ENCODE data around the gene AQP12A.
"Not testable (repeated sequence)": the region's sequence is repeated elsewhere in the genome, so short reads cannot be mapped to it uniquely, and the experiment has no call there.

The AQP12A gene, protein sequence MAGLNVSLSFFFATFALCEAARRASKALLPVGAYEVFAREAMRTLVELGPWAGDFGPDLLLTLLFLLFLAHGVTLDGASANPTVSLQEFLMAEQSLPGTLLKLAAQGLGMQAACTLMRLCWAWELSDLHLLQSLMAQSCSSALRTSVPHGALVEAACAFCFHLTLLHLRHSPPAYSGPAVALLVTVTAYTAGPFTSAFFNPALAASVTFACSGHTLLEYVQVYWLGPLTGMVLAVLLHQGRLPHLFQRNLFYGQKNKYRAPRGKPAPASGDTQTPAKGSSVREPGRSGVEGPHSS

DNA sequence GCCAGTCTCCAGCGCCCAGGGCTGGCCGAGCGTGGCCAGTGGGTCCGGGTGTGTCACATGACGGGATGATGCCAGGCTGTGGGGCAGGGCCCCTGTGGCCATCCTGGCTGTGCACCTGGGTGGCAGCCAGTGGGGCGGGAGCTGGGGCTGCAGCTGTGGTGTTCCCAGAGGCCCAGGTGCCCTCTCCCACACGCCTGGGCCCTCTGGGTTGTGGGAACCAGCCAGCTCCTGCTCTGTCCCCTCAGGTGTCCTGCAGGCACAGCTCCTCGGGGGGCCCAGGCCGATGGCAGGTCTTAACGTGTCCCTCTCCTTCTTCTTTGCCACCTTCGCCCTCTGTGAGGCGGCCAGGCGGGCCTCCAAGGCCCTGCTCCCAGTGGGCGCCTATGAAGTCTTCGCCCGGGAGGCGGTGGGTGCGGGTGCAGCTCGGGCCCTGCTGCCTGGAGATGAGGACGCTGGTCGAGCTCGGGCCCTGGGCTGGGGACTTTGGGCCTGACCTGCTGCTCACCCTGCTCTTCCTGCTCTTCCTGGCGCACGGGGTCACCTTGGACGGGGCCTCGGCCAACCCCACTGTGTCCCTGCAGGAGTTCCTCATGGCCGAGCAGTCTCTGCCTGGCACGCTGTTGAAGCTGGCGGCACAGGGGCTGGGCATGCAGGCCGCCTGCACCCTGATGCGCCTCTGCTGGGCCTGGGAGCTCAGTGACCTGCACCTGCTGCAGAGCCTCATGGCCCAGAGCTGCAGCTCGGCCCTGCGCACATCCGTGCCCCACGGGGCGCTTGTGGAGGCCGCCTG, at the start of gene AQP12A:
Gene AQP12A (plus strand): TSS at position 236 of the 790 bp plus-strand sequence. CDS start 48 bp downstream, at position 284.
- not testable (repeated sequence) for DNase-seq

- no peak for DNase-seq
These were observed 49.4 kb upstream of the AQP12A start for GRCh38 chr2:240642061-240642805.

GRCh38 chr2:240642806-240643092, 48.9 kb upstream of the AQP12A start:
- no peak for DNase-seq

DNA sequence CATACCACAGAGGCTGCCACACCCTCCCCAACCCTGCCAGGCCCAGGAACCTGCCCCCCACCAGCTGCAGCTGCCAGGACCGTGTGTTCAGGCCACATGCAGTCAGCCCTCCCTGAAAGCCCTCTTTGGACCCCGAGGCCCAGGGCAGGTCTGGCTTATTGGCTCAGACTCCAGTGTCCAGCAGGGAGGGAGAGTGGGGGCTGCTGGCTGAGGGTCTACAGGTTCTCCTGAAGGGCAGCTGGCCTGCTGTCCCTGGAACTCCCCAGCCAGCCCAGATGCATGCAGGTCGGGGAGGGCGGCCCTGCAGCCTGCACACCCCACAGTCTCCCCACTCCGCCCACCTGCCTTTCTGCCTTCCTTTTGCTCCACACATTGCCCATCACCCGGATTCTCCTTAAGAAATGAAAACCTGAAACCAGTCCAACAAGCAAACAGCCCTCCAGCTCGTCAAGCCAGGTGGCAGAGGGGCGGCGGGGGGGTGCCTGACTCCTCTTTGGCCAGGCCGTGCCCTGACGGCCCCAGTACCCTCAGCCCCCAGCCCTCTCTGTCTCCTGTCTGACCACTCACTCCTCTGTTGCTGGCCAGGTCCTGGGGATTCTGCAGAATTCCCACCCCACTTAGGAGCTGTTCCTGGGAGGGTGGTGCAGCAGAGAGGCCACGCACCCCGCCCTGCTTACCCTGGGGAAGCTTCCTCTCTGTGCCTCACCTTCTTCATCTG, 48.4 kb upstream of the AQP12A start:
- no peak for DNase-seq

- DNase-seq = no peak
These were observed 47.9 kb upstream of the AQP12A start for GRCh38 chr2:240643811-240644150.

GRCh38 chr2:240644171-240644651, 47.5 kb upstream of the AQP12A start:
- DNase-seq = no peak

DNA sequence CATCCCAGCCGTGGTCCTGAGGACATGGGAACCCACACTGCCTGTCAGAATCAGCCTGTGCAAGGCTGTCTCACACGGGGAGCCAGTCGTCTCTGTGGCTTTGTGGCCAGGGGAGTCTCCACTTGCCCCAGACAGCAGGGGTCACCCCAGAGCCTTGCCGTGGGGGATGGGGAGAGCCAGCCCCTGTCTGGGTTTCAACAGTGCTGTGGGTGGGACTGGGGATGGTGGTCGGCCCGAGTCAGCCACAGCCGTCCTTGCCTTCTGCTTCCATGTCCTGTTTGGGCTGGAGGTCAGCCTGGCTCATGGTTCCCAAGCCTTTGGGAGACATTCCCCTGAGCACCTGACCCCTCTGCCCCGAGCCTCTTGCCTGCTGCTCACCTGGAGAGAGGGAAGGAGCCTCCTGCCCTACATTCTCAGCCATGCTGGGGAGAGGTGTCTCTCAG, 46.8 kb upstream of the AQP12A start:
- DNase-seq = no peak

- no peak for DNase-seq
These were observed 46.3 kb upstream of the AQP12A start for GRCh38 chr2:240645346-240645745.

DNA sequence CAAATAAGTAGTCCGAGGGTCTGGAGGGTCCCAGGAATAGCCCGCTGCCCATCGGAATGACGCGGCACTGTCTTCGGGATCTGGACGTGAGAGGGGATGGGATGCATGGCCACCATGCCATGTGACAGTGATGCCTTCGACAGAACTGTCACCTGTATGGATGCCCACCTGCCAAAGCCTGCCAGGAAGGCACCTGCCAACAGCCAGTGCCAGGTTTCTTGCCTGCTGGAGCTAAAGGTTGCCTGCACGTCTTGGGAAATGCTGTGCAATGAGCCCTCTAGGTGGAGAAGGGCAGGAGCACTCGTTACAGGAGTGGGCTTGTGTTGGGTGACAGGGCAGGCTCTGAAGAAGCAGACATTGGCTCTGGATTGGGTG, 45.9 kb upstream of the AQP12A start:
- DNase-seq = no peak

- no peak for DNase-seq
These were observed 45.3 kb upstream of the AQP12A start for GRCh38 chr2:240646176-240646899.

- DNase-seq = no peak
These were observed 44.7 kb upstream of the AQP12A start for GRCh38 chr2:240646900-240647502.

- no peak for DNase-seq
These were observed 44.0 kb upstream of the AQP12A start for GRCh38 chr2:240647503-240648154.

DNA sequence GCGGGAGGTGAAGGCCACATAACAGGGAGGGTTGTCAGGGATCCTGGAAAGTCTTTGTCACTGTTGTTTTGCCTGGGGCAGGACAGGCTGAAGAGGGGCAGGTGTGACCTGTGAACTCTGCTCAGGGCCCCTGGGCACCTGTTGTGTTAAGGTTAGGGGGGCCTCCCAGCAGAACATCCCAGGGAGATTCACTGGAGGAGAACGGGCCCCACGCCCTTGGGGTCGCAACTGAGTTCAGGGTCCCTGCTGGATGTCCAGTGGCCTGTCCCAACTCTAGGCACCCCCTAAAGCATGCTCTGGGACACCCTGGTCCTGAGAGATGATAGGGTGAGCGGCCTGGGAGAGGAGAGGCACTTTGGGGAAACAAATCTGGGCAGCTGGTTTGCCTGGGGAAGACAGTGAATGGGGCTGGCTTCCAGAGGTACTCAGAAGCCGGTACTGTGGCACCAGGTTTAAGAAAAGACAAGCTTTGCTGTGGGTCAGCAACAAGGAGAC, 43.5 kb upstream of the AQP12A start:
- DNase-seq = no peak

GRCh38 chr2:240648650-240649275, 42.9 kb upstream of the AQP12A start:
- no peak for DNase-seq

- DNase-seq = no peak
These were observed 42.3 kb upstream of the AQP12A start for GRCh38 chr2:240649331-240649730.

- DNase-seq = no peak
These were observed 41.3 kb upstream of the AQP12A start for GRCh38 chr2:240650254-240650965.

DNA sequence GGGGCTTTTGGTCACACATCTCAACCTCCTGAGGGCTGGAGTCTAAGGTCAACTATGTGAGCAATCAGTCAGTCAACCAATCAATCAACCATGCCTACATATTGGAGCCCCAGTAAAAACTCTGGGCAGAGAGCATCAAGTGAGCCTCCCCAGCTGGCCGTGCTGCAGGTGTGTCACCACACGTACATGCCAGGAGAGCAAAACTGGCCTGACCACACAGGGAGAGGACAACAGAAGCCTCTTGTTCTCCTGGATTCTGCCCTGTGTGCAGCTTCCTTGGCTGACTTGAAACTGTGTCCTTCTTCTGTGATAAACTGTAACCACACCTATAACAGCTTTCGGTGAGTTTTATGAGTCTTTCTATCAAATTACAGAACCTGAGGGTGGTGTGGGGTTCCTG, 40.5 kb upstream of the AQP12A start:
- DNase-seq = no peak

DNA sequence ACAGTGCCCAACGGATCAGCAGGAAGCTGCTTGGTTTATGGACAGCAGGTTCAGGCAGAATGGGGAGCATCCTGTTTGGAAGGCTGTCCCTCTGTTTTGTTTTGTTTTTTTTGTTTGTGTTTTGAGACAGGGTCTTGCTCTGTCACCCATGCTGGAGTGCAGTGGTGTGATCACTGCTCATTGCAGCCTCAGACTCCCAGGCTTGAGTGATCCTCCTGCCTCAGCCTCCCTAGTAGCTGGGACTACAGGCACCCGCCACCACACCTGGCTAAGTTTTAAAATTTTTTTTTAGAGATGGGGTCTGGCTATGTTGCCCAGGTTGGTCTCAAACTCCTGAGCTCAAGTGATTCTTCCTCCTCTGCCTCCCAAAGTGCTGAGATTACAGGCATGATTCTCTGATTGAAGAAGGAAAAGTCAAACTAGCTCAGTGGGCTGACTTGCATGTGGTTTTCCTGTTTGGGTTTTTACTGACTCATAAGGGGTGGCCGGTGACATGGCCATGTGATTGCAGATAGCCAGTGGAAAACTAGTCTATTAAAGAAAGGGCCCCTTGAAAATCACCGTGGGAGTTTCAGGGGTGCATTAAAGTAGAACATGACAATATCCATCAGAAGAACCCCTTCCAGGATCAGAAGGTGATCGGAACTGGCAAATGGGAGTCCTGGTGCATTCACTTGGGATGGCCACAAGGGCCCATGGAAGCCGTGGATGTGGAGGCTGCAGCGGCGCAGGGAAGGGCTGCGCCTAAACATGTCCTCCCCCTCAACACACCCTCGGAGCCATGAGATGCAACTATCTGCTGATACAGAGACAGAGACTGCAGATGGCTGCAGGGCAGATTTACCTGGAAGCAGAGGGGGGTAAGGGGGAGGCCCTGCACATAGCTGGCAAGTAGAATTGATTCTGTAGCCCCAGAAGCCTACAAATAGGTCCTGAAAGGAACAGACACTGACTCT, 35.5 kb upstream of the AQP12A start:
- no peak for DNase-seq

DNA sequence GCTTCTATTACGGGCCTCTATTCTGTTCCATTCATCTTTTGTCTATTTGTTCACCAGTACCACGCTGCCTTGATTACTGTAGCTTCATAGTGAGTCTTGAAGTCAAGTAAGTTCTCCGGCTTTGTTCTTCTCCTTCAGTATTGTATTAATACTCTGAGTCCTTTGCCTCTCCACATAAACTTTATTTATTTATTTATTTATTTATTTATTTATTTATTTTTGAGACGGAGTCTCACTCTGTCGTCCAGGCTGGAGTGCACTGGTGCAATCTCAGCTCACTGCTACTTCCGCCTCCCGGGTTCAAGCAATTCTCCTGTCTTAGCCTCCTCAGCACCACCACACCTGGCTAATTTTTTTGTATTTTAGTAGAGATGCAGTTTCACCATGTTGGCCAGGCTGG, 31.8 kb upstream of the AQP12A start:
- DNase-seq = not testable (repeated sequence)
